Keratinocyte (primary cell): ENCODE data around the gene GH2.
"Not testable (repeated sequence)": the region's sequence is repeated elsewhere in the genome, so short reads cannot be mapped to it uniquely, and the experiment has no call there.

Experiments
- EZH2 ChIP-seq: IDR thresholded peaks from one replicate; pipeline ENCODE4 v1.6.1; 2012; ENCODE audit warnings: inconsistent platforms, mild to moderate bottlenecking, low read length, moderate library complexity
- TF ChIP-seq, protein P1 (sequence below), 3 experiments: IDR thresholded peaks in 1 of 3; conservative IDR thresholded peaks in 1 of 3; optimal IDR thresholded peaks in 1 of 3; 2 replicates in 2 of 3; 3 replicates in 1 of 3; pipeline versions ENCODE3 to v1.5.1; 2011; ENCODE audit warnings: low read length in 3 of 3, mild to moderate bottlenecking in 3 of 3, moderate library complexity in 2 of 3, control low read depth in 1 of 3, inconsistent platforms in 1 of 3; ENCODE audit not compliant: insufficient read depth in 2 of 3; ENCODE audit errors: extremely low read depth in 1 of 3

DNA sequence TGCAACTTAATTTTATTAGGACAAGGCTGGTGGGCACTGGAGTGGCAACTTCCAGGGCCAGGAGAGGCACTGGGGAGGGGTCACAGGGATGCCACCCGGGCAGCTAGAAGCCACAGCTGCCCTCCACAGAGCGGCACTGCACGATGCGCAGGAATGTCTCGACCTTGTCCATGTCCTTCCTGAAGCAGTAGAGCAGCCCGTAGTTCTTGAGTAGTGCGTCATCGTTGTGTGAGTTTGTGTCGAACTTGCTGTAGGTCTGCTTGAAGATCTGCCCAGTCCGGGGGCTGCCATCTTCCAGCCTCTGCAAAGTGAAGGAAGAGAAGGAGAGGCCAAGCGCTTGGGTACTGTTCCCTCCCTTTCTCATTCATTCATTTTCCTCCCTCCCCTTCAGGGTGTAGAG lies 35.5 kb upstream of the GH2 start:
- TF ChIP-seq, protein P1, sequence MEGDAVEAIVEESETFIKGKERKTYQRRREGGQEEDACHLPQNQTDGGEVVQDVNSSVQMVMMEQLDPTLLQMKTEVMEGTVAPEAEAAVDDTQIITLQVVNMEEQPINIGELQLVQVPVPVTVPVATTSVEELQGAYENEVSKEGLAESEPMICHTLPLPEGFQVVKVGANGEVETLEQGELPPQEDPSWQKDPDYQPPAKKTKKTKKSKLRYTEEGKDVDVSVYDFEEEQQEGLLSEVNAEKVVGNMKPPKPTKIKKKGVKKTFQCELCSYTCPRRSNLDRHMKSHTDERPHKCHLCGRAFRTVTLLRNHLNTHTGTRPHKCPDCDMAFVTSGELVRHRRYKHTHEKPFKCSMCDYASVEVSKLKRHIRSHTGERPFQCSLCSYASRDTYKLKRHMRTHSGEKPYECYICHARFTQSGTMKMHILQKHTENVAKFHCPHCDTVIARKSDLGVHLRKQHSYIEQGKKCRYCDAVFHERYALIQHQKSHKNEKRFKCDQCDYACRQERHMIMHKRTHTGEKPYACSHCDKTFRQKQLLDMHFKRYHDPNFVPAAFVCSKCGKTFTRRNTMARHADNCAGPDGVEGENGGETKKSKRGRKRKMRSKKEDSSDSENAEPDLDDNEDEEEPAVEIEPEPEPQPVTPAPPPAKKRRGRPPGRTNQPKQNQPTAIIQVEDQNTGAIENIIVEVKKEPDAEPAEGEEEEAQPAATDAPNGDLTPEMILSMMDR (optimal IDR thresholded peaks at IDR 0.05 in 1 of 3, IDR thresholded peaks at IDR 0.05 in 1 of 3, conservative IDR thresholded peaks at IDR 0.05 in 1 of 3; ENCODE audit: extremely low read depth in 1 of 3, insufficient read depth in 2 of 3, low read length in 3 of 3): not testable (repeated sequence)
- TF ChIP-seq EZH2: not testable (repeated sequence)
